DMS 273 (cell line): ENCODE results near the gene SEC31A.

Source experiments
- DNase-seq: peaks from one replicate; lab custom pipeline; 2025; ENCODE audit not compliant: unreplicated experiment; lab: John Stamatoyannopoulos, UW

The SEC31A gene

DNA sequence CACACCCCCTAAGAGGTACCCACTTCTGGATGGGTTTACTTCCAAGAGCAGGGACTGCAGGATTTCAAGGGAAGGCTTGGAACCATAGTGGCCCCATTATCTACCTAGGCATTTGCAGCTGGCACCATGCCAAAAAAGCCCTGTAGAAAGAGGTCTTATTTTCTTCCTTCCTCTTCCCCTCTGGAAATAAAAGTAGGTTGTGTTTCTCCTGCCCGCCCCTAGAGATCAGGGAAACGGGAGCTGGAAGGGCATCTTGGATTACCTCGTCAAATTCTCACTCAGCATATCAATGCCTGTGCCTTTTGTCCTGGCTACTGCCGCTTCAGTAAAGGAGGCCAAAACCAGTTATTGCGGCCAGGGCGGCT, 93.9 kb downstream of the SEC31A start:
- peak; percentile 38 for DNase-seq

GRCh38 chr4:82792912-82793649, 97.9 kb downstream of the SEC31A start:
- no peak for DNase-seq

- DNase-seq = no peak
Observed at GRCh38 chr4:82791179-82791578, 99.8 kb downstream of the SEC31A start.

DNA sequence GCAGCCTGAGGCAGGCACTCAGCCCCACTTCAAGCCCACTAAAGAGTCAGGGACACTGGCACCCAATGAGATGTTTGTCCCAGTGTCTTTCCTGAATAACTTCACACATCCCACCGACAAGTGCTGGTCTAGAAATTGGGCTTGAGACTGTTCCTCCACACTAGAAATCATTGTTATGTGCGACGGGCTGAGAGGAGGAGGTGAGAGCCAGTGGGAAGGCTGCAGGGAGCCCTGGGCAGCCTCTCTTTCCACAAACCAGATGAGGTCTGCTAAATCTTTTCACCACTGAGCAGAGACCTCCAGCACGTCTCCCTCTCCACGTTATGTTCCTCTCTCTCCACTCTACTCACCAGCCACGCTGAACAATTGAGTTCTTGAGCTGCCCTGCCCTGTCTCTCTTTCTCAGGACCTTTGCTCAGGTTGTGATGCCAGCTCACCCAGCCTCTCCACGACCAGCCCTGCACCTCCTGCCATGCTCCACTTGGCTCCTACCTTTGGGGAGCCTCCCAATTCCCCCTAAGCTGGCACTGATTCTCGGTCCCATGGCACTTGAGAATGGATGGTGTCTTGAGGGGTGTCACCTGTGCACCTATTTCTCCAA, 100.8 kb downstream of the SEC31A start:
- no peak for DNase-seq

DNA sequence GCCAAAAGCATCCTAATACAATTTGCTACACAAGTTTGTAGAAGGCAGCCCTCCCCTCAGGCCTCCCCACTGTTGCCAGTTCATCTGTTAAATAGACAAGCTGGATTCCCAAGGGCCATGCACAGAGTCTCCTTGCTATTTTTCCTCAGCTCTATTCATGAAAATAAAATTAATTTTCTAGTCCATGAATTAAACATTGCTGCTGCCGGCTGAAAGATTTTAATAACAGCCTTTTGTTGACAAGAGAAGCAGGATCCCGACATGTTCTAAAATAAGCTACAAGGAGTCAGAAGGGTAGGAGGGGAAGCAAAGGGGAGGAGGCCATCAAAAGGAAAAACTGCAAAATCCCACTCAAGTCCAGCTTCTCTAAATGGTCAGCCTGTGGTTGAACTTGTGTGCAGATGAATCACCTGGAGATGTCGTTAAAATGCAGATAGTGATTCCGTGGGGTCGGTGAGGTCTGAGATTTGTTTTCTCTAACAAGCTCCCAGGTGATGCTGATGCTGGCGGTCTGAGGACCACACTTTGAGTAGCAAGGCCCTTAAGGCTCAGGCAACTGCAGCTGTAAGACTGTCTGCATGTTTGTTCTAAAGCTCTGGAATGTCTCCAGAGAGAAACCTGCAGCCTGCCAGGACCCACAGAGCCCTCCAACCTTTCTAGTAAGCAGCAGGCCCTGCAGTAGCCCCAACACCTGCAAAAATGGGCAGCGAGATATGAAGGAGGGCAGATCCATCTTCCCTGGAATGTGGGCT, 101.8 kb downstream of the SEC31A start:
- DNase-seq = no peak

- no peak for DNase-seq
Observed at GRCh38 chr4:82787342-82787741, 103.6 kb downstream of the SEC31A start.

DNA sequence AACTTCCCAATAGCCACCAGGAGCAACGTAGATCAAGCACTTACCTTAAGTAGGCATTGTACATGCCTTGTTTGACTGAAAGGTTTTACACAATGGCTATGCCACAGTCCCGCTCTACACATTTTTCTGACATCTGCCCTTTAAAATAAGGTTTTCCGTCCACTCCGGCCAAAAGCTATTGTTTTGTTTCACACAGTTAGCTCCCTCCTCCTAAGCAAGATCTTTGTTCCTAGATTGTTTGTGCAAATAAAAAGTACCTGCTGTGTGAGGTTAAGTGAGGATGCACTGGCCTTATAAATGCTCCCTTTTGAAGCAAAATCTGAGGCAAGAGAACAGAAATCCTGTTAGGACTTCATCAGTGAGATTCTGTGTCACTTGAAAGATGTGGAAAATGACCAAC, 104.1 kb downstream of the SEC31A start:
- no peak for DNase-seq

GRCh38 chr4:82785611-82786400, 105.1 kb downstream of the SEC31A start:
- no peak for DNase-seq

DNA sequence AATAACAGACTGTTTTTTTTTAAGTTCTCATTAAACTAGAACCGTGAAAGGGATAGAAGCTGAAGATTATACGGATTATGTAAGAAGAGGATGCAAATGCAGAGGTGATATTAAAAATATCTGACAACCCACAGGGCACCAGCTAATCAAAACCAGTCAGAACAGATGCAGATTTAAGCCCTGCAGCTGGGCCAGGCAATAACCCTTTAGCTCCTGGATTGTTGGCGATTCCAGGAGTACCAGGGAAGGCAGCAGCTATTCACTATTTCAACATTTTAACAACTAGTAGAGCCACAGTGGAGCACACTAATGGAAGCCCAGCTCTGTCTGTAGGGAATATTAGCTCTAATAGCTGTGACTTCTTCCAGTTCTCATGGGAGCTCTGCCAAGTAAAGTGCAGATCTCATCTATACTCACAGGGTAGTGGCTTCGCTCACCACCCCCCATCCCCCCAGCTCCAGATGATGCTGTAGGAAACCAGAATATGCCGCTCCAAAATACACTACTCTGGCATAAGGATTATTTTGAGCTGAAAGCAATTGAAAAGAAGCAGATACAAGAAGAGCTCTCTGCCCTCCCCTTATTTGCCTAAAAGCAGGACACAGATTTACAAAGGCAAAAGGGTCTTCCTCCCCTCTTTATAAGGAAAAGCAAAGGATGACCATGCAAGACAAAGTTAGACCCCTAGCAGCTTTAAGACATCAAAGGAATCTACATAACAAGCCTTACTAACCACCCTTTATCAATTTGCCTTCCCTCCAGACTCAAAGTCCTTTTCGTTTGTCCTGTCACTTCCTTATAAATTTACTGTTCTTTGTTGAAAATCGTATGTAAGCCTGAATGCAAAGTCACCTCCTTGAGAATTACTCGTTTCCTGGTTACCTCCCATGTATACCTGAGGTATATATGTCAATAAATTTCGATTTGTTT, 106.0 kb downstream of the SEC31A start:
- peak; percentile 69 for DNase-seq

DNA sequence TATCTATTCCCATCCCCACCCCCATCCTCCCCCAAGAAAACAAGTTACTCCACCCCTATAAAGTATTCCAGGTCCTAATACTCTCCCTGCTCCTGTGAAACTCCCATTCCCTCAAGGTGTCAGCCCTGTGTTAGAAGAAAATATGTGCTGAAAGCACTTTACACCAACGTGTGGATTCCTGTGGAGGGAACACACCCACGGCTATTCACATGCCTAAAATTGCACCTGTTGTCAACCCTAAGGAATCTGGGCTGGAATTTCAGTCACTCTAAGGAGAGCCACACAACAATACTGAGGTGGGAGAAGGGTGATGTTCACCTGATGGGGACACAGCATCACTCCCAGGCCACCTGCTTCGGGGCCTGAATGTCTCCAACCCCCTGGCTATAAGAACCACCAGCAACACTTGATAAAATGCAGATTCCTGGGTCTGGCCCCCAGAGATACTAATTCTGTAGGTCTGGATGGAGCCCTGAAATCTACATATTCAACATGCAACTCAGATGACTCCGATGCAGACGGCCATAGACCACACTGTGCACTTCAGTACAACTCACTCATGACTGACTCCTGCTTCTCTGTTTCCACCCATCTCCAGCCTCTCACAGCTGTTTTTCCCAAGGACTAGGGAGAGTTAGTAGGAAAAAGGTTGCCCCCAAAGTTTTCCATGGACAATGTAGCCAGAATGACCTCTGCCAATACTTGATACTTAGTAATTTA, 108.2 kb downstream of the SEC31A start:
- DNase-seq = no peak

- DNase-seq = peak; percentile 93
Observed at GRCh38 chr4:82780752-82781231, 110.2 kb downstream of the SEC31A start.

GRCh38 chr4:82780170-82780751, 110.7 kb downstream of the SEC31A start:
- DNase-seq = no peak

- DNase-seq = no peak
Observed at GRCh38 chr4:82779032-82779431, 111.9 kb downstream of the SEC31A start.

GRCh38 chr4:82777857-82778525, 113.0 kb downstream of the SEC31A start:
- DNase-seq = no peak

DNA sequence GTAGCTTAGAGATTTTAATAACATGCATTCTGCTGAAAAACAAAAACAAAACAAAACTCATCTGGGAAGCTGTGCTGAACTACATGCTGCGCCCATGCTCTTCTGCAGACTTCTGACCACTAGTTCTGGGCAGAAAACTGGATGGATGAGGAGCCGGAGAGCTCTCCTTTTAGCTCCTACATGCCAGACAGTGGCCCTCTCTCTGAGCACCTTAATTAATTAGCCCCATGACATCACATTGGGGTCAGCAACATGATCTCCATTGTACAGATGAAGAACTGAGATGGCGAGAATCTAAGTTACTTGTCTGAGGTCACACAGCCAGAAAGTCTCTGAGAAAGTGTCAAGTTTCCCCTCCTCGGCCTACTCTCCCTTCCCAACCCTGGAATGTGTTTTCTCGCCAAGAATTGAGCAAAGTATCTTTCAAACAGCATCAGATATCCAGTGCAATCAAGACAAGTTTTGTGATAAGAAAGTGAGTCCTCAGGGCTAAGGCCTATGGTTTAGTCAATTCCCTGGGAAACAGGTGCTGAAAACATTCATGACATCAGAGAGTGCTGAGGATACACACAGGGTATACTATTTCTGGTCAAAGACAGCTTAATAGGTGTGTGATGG, 113.9 kb downstream of the SEC31A start:
- DNase-seq = no peak

GRCh38 chr4:82775243-82775642, 115.7 kb downstream of the SEC31A start:
- DNase-seq = no peak

- no peak for DNase-seq
Observed at GRCh38 chr4:82774711-82775171, 116.2 kb downstream of the SEC31A start.

DNA sequence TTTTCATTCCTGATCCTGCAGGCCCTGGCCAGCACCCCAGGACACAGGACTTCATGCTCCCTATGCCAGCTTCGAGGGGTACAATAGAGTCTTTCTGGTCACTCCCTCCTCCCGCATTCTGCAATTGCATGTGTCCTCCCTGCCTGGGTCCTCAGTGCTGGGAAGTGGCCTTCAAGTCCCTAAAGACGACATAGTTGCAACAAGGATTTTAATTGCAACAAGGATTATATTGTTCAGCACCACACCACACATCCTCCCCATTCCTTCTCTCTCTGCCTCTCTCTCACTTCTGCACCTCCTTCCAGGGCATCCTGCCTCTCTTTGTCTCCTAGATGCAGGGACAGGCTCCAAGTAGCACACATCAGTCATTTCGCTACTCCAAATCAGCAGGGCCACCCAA, 117.9 kb downstream of the SEC31A start:
- DNase-seq = no peak
